Endometrial microvascular endothelial cells (primary cell): ENCODE measurements around the gene BLACAT1. TPM values are rescaled to one million over a fixed set of nuclear protein-coding genes. Genes with fewer than 3 reads are reported as not detected.

ENCODE experiments used
- in situ Hi-C: cut with HindIII; loops from 2 replicates; pipeline ENCODE4 v1.10.0; 2017; ENCODE audit warnings: low sequenced_read_pairs, low pct_unique_long_range_greater_than_20kb; ENCODE audit errors: inconsistent ontology term
- total RNA-seq: library from RNA; depleted of rRNA; stranded (reverse); fragments of >200 nt; gene quantifications from one replicate; pipeline ENCODE4 v1.2.3, GENCODE V29; 2015; ENCODE audit errors: inconsistent ontology term

Gene BLACAT1
- total RNA-seq, 1 donor from 2014 or later: not detected

- in situ Hi-C loops: no loop called here
Measured at GRCh38 chr1:205465392-205465791, 9.5 kb upstream of the BLACAT1 start.

GRCh38 chr1:205458777-205459566 lies 3.1 kb upstream of the BLACAT1 start:
- in situ Hi-C loops: no loop called here

GRCh38 chr1:205456868-205457745 lies 1.3 kb upstream of the BLACAT1 start:
- in situ Hi-C loops: no loop called here

GRCh38 chr1:205456383-205456867 lies 580 bp upstream of the BLACAT1 start:
- in situ Hi-C loops: no loop called here

GRCh38 chr1:205454903-205455335 lies 926 bp downstream of the BLACAT1 start:
- in situ Hi-C loops: no loop called here

- in situ Hi-C loops: no loop called here
Measured at GRCh38 chr1:205453466-205453865, 2.4 kb downstream of the BLACAT1 start.

GRCh38 chr1:205452933-205453332 lies 2.9 kb downstream of the BLACAT1 start:
- in situ Hi-C loops: no loop called here

GRCh38 chr1:205452364-205452763 lies 3.5 kb downstream of the BLACAT1 start:
- in situ Hi-C loops: no loop called here

GRCh38 chr1:205451759-205452164 lies 4.1 kb downstream of the BLACAT1 start:
- in situ Hi-C loops: no loop called here

GRCh38 chr1:205451202-205451601 lies 4.6 kb downstream of the BLACAT1 start:
- in situ Hi-C loops: no loop called here

- in situ Hi-C loops: no loop called here
Measured at GRCh38 chr1:205450448-205450847, 5.4 kb downstream of the BLACAT1 start.

- in situ Hi-C loops: no loop called here
Measured at GRCh38 chr1:205449750-205450443, 5.9 kb downstream of the BLACAT1 start.

- in situ Hi-C loops: no loop called here
Measured at GRCh38 chr1:205449254-205449749, 6.5 kb downstream of the BLACAT1 start.

- in situ Hi-C loops: no loop called here
Measured at GRCh38 chr1:205448540-205449253, 7.1 kb downstream of the BLACAT1 start.

GRCh38 chr1:205447457-205448341 lies 8.1 kb downstream of the BLACAT1 start:
- in situ Hi-C loops: no loop called here

- in situ Hi-C loops: no loop called here
Measured at GRCh38 chr1:205446828-205447227, 9.0 kb downstream of the BLACAT1 start.

- in situ Hi-C loops: no loop called here
Measured at GRCh38 chr1:205445646-205445935, 10.3 kb downstream of the BLACAT1 start.
